HG03280 (cell line): ENCODE measurements around the gene MYO7A.

Source experiments
- ATAC-seq: cut with Tn5 transposase; IDR thresholded peaks from one replicate; pipeline ENCODE4 v1.9.1; 2021; ENCODE audit warnings: mild to moderate bottlenecking, moderate library complexity; ENCODE audit not compliant: unreplicated experiment

Gene MYO7A

DNA sequence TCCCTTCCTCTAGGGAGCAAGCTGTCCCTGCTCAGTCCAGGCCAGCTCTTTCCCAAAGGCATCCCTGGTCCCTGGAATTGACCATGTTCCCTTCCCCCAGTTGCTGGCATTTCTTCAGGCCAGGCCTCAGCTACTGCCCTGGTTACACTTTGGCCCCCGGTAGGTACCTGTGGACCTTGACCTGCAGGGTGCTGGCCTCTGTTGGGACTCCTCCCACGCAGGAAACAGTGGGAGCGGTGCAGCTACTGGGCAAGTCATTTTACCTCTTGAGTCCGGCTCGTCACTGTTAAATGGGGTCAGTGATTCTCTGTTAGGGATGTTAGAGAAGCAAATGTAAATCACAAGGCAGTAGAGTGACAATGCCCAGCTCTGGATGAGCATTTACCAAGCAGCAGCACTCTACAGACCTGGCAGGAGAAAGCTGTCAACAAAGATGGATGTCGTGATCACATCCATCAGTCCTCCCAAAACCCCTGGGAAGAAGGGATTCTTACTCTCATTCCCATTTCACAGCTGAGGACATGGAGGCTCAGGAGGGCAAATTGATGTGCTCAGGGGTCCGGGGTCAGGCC lies 16.9 kb downstream of the MYO7A start:
- ATAC-seq: no peak

DNA sequence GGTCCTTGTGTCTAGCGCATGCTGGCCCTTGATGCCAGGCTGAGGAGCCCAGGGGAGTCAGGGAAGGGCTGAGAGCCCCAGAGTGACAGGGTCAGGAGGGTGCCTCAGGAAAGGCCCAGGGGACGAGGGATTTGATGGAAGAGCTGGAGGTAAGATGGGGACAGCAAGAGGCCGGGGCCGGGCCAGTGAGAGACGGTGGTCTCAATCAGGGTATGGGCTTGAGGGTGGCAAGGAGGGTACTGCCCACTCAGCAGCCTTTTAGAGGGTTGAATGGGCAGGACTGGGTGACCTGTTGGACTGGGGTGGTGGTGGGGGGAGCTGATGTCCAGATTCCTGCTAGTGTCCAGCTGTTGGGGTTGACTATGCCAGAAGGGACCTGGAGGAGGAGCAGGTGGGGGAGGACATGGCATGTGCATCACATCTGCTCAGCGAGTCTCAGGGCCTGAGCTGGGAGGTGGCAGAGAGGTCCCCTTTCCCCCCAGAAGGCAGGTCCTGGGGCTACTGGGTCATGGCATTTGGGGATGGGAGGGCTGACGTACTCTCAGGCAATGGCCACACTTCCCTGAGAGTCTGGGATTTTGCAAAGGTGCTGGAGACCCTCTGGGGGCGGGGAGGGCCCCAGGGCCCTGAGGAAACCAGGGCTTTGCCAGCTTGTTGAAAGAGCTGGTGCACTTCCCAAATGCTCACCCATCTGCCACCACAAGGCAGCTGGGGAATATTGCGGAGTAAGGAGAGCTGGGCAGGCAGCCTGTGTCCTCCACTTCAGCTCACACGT lies 18.4 kb downstream of the MYO7A start:
- ATAC-seq: no peak

DNA sequence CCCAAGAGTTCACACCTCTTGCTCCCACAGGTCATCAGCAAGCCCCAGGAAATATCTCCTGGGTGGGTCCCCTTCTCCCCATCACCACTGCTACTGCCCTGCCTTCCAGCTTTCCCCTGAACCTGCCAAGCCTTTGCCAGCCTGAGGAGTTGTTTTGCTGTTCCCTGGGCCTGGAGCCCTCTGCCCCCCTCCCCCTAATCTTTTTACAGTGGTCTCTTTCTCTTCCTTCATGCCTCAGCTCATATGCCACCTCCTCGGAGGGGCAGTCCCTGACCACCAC lies 18.9 kb downstream of the MYO7A start:
- ATAC-seq: no peak

DNA sequence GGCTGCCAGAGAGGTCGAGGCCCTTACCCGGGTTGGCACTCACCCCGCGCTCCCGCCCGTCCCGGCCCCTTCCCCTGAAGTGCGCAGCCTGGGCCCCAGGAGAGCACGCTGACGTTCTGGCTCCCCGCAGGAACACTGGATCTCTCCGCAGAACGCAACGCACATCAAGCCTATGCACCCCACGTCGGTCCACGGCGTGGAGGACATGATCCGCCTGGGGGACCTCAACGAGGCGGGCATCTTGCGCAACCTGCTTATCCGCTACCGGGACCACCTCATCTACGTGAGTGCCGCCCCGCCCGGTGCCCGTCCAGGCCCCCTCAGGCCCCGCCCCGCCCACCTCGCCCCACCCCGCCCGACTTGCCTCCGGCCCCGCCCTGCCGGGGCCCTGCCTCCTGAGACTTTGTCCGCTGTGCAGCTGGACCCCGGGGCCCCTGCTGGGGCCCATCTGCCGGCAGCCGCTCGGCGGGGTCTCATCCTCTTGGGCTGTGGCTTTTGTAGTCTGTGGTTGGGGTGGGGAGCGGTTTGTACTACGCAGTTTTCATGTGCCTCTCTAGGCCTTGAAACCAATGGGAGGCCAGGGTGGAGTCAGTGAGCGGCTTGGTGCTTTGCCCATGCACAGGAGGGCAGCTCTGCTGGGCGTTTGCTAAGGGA lies 19.7 kb downstream of the MYO7A start:
- no peak for ATAC-seq

DNA sequence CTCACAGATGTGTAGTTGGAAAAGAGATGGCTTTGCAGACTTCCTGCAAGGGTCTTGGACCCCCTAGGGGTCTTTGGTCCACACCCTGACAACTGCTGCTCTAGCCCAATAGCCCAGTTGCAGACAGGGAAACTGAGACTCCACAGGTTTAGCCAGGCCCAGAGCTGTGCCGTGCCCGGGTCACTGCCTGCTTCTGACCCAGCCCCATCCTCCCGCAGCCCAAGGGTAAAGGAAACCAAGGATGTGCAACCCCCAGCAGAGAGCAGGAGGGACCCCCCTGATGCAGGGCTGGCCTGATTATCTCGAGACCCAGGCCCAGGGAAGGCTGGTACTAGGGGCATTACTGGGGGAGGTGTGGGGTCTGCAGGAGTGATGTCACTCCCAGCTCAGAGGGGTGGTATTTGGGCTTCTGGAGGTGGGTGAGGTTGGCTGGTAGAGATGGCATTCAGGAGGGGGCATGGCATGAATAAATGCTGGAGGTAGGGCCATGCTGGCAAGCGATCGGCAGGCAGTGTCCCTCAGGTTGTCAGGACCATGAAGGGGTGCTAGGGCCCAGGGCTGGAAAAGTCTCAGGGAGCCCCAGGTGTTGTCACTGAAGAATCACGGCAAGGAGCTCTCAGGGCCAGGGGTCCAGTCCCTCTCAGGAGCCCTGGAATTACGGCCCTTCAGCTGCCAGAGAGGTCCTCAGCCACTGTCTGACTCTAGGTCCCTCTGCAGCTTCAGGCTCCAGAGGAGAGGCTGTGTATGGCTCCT lies 21.1 kb downstream of the MYO7A start:
- ATAC-seq: no peak

DNA sequence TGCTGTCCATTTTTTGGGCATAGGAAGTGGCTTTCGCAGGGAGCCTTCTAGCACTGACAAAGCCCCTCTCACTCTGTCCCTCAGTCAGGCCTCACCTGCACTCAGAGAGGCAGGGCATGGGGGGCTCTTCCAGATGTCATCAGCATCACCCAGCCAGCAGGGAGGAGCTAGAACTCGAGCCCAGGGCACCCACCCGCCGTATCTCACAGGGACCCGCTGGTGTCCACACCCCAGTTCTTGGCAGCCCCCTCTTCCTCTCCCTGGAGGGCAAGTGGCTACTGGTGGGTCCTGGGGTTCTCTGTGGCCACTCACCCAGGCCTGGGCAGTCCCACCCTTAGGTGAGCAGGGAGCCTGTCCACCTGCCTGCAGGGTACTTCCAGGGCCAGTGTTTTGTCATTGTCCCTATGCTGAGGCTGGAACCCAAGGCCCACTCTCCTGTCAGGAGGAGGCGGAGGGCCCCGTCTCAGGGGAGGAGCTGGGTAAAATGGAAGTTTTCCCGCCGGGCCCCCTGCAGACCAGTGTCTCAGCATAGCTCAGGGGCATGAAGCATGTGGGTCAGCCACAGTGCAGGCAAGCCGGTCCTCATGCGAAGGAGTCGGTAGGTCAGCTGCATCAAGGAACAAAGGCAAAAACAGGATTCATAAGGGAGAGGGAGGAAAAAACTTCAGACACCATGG lies 21.8 kb downstream of the MYO7A start:
- no peak for ATAC-seq

DNA sequence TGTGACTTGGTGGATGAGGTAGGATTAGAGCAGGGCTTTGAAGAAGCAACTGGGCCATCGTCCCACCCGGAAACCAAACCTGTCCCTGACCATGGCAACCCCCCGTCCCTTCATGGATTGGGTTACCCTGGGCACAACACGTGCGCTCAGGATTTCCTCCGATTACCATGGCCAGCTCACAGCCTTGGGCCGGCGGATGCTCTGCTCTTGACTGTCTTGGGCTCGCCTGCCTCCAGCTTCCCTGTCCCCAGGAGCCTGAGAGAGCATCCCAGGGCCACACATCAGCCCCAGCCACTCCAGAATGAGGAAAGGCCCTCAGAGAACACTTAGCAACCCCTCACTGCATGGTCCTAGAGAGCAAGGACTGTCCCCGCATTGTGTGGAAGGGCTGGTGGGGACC lies 22.8 kb downstream of the MYO7A start:
- ATAC-seq: no peak

DNA sequence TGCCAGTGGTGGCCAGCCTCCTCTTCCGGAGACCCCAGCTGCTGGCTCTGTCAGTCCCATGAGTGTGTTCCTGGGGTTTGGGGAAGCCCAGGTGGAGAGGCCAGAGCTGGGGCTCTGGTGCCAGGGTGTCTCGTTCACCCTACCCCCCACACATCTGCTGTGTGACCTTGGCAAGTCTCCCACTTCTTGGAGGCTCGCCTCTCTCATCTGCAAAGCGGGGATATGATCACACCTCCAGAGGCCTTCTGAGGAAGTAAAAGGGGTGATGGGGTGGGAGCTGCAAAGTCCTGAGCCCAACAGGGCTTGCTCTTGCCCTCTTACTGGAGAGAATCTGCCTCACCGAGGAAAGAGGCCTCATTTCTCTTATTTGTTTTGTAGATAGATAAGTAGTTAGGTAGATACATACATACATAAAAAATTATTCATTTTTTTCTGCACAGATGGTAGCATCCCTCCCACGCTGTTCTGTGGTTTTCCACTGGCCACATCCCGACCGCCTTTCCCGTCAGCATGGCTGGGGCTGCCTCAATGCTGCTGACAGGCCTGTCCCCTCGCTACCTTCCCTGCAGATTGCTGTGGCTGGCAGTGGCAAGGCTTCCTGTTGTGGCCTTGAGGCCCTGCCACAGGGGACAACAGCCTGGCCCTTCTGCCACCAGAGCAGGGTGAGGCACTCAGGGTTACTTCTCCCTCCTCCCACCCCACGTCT lies 23.9 kb downstream of the MYO7A start:
- no peak for ATAC-seq

DNA sequence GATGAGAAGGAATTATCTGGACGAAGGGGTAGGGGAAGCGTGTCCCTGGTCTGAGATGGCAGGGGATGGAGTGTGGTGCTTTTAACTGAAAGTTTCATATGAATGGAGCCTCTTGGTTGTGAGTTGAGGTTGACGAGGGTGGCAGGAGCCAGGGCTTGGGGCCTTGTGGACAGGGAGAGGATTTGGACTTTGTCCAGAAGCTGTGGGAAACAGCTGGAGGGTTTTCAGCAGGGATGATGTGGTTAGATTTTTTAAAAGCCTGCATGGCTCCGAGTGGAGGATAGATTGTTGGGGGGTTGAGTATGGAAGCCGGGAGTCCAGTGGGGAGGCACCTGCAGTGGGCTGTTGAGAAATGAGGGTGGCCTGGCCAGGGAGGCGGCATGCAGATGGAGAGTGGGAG lies 24.8 kb downstream of the MYO7A start:
- no peak for ATAC-seq

DNA sequence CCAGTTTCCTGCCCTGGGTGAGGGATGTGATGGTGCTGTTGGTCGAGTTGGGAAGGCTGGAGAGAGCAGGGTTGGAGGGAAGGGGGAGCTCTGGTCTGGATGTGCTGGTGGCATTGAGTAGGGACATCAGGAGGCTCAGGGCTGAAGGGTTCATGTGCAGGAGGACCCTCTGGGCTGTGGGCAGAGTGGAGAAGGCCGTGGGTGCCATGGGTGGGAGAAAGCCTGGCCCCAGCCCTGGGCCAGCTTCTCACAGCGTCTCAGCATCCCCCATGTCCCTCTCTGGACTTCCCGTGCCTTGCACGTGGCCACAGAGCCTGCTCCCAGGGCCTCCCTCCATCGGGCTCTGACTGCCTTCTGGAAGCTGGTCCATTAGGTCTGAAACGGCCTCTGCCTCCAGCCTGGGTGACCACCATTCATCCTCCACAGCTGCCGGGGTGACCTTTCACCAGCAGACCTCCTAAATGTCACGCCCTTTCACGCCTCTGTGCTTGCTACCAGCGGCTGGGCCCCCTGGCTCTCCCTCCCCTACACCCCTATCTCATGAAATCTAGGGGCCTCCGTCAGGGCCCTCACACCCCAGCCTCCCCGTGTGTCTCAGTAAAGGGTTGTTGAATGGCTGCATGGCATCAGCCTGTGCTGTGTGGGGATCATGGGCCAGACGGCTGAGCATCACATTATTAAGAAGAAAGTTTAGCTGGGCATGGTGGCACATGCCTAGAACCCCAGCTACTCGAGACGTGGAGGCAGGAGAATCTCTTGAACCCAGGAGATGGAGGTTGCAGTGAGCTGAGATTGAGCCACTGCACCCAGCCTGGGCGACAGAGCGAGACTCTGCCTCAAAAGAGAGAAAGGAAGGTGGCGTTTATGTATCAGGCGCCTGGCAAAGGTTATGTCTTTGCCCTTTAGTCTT lies 25.5 kb downstream of the MYO7A start:
- no peak for ATAC-seq

DNA sequence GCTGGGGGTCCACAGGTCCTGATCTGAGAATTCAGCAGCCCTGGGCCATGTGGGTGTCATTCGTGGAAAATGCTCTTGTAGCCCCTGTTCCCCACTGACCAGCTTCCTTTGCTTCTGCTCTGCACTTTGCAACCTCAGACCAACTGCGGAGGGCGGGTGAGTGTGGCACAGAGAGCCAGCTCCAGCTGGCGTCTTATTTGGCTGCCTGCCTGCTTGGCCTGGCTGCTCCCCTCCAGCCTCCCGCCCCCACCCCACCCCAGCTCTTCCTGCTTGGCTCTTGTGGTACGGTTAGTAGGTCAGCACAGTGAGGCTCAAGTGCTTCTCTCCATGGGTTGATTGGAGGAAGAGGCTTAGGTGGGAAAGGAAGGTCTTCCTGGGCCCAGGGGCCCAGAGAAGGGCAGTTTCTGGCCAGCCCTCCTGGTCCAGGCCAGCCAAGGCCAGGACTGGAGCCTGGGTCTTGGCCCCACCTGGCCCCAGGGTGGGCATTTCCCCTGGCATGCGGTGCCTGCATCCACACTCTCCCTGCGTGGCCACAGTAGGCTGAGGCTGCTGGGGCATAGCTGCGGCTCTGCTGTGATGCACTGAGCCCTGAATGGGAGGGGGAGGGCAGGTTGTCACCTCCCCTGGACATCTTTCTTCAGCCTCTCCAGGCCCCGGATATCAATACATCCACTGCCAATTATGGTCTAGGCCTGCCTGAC lies 26.5 kb downstream of the MYO7A start:
- no peak for ATAC-seq

DNA sequence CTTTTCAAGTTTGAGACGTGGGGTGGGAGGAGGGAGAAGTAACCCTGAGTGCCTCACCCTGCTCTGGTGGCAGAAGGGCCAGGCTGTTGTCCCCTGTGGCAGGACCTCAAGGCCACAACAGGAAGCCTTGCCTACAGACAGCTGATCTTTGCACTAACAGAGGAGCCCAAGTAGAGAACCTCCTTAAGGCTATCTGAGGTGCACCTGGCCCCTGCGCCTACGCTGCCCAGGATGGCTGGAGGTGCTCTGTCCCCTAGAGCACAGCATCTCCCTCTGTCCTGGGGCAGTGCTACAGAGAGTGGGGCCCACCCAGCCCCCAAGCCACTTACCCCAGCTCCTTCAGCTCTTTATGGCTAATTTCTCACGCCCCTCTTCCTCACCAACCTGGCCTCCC lies 27.0 kb downstream of the MYO7A start:
- ATAC-seq: no peak

DNA sequence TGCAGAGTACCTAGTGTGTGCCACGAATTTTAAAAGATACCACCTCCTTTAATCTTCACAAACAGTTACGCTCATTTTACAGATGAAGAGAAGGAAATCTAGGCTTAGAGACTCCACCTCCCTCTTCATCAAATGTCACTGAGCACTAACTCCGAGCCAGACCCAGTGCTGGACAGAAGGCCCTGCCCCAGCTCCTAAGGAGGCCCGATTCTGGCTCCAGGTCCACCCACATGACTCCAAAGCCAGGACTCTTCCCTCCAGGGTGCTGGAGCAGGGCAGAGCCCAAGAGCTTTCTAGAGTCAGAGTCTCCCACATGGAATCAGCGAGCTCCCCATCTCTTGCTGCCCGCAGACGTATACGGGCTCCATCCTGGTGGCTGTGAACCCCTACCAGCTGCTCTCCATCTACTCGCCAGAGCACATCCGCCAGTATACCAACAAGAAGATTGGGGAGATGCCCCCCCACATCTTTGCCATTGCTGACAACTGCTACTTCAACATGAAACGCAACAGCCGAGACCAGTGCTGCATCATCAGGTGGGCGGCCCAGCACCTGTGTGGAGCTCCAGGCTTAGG lies 27.6 kb downstream of the MYO7A start:
- no peak for ATAC-seq

DNA sequence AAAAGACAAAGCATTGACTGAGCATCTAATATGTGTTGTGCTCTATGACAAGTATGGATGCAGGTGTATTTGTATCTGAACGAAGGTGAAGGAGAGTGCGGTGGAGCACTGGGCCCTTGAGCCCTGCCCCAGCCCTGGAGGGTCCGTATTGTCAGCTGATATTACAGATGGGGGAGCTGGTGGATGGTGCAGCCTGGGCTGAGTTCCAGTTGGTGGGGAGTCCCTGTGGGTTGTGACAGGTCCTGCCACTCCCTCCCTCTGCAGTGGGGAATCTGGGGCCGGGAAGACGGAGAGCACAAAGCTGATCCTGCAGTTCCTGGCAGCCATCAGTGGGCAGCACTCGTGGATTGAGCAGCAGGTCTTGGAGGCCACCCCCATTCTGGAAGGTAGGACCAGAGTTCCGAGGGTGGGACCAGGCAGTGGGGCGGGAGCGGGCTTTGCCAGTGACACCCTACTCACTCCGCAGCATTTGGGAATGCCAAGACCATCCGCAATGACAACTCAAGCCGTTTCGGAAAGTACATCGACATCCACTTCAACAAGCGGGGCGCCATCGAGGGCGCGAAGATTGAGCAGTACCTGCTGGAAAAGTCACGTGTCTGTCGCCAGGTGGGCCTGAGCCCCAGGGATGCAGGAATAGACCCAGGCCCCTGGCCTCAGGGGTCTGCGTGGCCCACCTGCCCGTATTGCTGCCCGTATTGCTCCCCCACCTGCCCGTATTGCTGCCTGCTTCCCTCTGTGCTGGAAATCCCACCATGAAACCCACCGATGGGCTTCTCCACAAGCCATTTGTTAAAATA lies 28.6 kb downstream of the MYO7A start:
- ATAC-seq: no peak

DNA sequence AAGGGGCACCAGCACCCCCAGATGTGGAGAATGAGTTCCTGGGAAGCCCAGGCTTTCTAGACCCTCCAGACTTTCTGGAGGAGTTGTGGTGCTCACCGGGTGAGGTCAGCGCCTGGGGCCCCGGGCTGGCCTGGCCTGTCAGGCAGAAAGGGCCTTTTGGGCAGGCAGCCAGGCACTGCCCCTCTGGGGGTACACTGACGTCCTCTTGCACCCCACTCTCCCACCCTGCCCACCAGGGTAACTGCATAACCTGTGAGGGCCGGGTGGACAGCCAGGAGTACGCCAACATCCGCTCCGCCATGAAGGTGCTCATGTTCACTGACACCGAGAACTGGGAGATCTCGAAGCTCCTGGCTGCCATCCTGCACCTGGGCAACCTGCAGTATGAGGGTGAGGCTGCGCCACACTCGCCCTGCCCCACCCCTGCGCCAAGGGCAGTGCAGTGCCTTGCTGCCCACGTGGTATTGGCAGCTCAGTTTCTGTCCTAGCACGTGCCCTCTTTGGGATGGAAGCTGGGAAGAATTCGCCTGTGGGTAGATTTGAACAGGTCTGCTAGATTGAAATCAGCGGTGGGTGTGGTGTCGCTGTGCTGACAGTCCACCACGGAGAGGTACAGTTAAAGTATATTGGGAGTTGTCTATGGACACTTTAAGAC lies 30.1 kb downstream of the MYO7A start:
- ATAC-seq: no peak

DNA sequence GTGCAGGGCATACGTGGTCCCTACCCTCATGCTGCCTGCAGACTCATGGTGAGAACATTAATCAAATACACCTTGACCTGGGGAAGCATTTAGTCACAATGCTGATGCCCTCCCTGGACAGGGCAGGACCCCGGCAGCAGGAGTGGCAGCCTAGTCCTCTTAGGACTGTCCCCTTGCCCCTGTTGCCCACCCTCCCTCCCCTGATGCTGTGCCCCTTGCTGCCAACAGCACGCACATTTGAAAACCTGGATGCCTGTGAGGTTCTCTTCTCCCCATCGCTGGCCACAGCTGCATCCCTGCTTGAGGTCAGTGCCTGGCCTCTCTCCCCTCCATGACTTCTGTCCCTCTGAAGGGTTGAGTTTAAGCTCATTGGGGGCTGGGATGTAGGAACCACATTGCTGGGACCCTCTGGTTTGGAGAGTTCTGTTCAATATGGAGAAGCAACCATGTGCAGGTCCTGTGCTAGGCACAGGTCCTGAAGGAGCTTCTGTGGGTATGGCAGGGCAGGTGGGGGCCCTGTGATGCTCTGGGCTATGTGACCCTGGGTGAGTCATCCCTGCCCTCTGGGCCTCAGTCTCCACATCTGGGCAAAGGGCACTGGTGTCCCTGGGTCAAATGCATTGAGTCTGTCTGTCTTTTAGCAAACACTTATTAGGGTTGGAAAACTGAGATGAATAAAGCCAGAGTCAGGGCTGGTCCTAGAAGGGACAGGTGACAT lies 31.3 kb downstream of the MYO7A start:
- ATAC-seq: no peak
